Measurements from ENCODE around the gene DEFB108B.
"Not testable (repeated sequence)": the region's sequence is repeated elsewhere in the genome, so short reads cannot be mapped to it uniquely, and the experiment has no call there.

Gene DEFB108B

DNA sequence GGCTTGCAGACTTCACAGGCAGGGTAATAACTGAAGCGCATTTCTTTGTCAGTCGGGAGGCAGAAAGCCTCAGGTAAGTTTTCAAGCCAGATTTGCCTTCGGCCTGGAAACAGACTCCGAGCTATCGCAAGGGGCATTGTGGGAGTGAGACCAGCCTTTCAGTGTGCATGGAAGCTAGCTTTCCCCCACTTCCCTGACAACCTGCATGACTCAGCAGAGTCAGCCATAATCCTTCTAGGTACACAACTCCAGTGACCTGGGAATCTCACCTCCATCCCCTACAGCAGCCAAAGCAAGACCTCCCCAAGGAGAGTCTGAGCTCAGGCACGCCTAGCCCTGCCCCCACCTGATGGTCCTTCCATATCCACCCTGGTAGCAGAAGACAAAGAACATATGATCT lies 9.7 kb downstream of the DEFB108B start:
- not testable (repeated sequence) for H3K27me3 ChIP-seq (ENCODE audit: control insufficient read depth, insufficient read depth, low read length); H3K9ac ChIP-seq (ENCODE audit: low read length); H3K27ac ChIP-seq (ENCODE audit: low read length); H3K9me3 ChIP-seq (ENCODE audit: control insufficient read depth, low read depth, low read length); H3K4me1 ChIP-seq (ENCODE audit: control insufficient read depth, low read depth, low read length); H3K36me3 ChIP-seq (ENCODE audit: control insufficient read depth, low read depth, low read length); H3K4me3 ChIP-seq (ENCODE audit: low read length)

GRCh38 chr11:71843355-71843754 lies 10.4 kb downstream of the DEFB108B start:
- H3K36me3 ChIP-seq (ENCODE audit: control insufficient read depth, low read depth, low read length); H3K9me3 ChIP-seq (ENCODE audit: control insufficient read depth, low read depth, low read length); H3K27ac ChIP-seq (ENCODE audit: low read length); H3K9ac ChIP-seq (ENCODE audit: low read length); H3K4me3 ChIP-seq (ENCODE audit: low read length); H3K27me3 ChIP-seq (ENCODE audit: control insufficient read depth, insufficient read depth, low read length); H3K4me1 ChIP-seq (ENCODE audit: control insufficient read depth, low read depth, low read length): not testable (repeated sequence)

- no peaks in the 10 kb centered on the region for H3K4me1 ChIP-seq (ENCODE audit: control insufficient read depth, low read depth, low read length)
- no peak overlapping the region for H3K9ac ChIP-seq (ENCODE audit: low read length)
- no peaks in the 10 kb centered on the region for H3K9me3 ChIP-seq (ENCODE audit: control insufficient read depth, low read depth, low read length)
- no peaks in the 10 kb centered on the region for H3K36me3 ChIP-seq (ENCODE audit: control insufficient read depth, low read depth, low read length)
- no peak overlapping the region for H3K27ac ChIP-seq (ENCODE audit: low read length)
- H3K4me3 ChIP-seq (ENCODE audit: low read length) = no peak overlapping the region
- H3K27me3 ChIP-seq (ENCODE audit: control insufficient read depth, insufficient read depth, low read length) = no peaks in the 10 kb centered on the region
Observed at GRCh38 chr11:71843858-71844257, 10.9 kb downstream of the DEFB108B start.

- not testable (repeated sequence) for H3K4me1 ChIP-seq (ENCODE audit: control insufficient read depth, low read depth, low read length); H3K9ac ChIP-seq (ENCODE audit: low read length); H3K27me3 ChIP-seq (ENCODE audit: control insufficient read depth, insufficient read depth, low read length); H3K27ac ChIP-seq (ENCODE audit: low read length); H3K4me3 ChIP-seq (ENCODE audit: low read length); H3K9me3 ChIP-seq (ENCODE audit: control insufficient read depth, low read depth, low read length); H3K36me3 ChIP-seq (ENCODE audit: control insufficient read depth, low read depth, low read length)
Observed at GRCh38 chr11:71853895-71854294, 20.9 kb downstream of the DEFB108B start.

- H3K9me3 ChIP-seq (ENCODE audit: control insufficient read depth, low read depth, low read length); H3K27ac ChIP-seq (ENCODE audit: low read length); H3K27me3 ChIP-seq (ENCODE audit: control insufficient read depth, insufficient read depth, low read length); H3K36me3 ChIP-seq (ENCODE audit: control insufficient read depth, low read depth, low read length); H3K4me3 ChIP-seq (ENCODE audit: low read length); H3K9ac ChIP-seq (ENCODE audit: low read length); H3K4me1 ChIP-seq (ENCODE audit: control insufficient read depth, low read depth, low read length): not testable (repeated sequence)
Observed at GRCh38 chr11:71855880-71856279, 22.9 kb downstream of the DEFB108B start.

DNA sequence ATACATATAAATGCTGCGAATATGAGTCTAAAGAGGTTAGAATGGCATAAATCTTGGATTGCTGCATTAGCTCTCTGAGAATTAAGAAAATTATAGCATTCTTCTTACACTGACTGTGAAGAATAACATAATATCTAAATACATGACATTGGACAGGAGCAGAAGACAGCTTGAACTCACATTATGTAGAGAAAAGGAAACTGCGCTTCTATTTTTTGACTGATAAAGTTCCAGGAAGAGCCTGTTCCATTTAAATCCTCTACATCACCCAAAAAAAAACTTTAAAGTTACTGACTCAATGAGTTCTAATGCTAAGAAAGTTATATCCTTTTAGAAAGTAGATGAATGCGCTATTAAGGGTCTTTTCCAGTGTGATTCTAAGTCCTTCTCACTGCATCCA lies 27.8 kb downstream of the DEFB108B start:
- H3K27ac ChIP-seq (ENCODE audit: low read length); H3K9ac ChIP-seq (ENCODE audit: low read length); H3K4me1 ChIP-seq (ENCODE audit: control insufficient read depth, low read depth, low read length); H3K36me3 ChIP-seq (ENCODE audit: control insufficient read depth, low read depth, low read length); H3K27me3 ChIP-seq (ENCODE audit: control insufficient read depth, insufficient read depth, low read length); H3K4me3 ChIP-seq (ENCODE audit: low read length); H3K9me3 ChIP-seq (ENCODE audit: control insufficient read depth, low read depth, low read length): not testable (repeated sequence)

DNA sequence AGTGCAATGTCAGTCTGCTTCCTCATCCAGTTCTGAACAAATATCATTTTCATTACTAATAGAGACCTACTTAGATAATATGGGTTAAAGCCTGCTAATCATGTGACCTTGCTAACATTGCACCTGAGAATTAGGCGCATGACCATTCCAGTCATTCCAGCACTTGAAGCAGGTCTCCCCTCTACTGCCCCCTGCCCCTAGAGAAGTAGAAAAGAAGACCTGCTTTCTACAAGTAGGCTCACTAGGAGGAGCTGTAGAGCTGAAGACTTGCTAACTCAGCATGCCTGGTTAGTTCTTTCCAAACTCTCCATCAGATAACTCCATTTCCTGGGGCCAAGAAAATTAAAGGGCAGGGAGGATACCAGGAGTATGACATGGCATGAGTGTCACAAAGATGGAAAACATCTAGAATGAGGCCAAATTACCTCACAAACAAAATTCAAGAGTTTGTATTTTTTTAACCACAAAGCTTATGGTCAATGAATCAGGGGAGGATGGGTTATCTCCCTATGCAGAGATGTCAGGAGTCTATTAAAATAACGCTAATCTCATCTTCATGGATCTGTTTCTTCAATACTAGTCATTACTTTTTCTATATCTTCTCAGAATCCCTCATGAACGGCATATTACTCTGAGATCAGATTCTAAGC lies 31.1 kb downstream of the DEFB108B start:
- H3K9me3 ChIP-seq (ENCODE audit: control insufficient read depth, low read depth, low read length); H3K4me3 ChIP-seq (ENCODE audit: low read length); H3K4me1 ChIP-seq (ENCODE audit: control insufficient read depth, low read depth, low read length); H3K36me3 ChIP-seq (ENCODE audit: control insufficient read depth, low read depth, low read length); H3K9ac ChIP-seq (ENCODE audit: low read length); H3K27ac ChIP-seq (ENCODE audit: low read length); H3K27me3 ChIP-seq (ENCODE audit: control insufficient read depth, insufficient read depth, low read length): not testable (repeated sequence)

GRCh38 chr11:71867209-71867608 lies 34.2 kb downstream of the DEFB108B start:
- H3K27ac ChIP-seq (ENCODE audit: low read length); H3K27me3 ChIP-seq (ENCODE audit: control insufficient read depth, insufficient read depth, low read length); H3K9ac ChIP-seq (ENCODE audit: low read length); H3K36me3 ChIP-seq (ENCODE audit: control insufficient read depth, low read depth, low read length); H3K9me3 ChIP-seq (ENCODE audit: control insufficient read depth, low read depth, low read length); H3K4me1 ChIP-seq (ENCODE audit: control insufficient read depth, low read depth, low read length); H3K4me3 ChIP-seq (ENCODE audit: low read length): not testable (repeated sequence)

GRCh38 chr11:71869931-71870330 lies 36.9 kb downstream of the DEFB108B start:
- not testable (repeated sequence) for H3K9ac ChIP-seq (ENCODE audit: low read length); H3K9me3 ChIP-seq (ENCODE audit: control insufficient read depth, low read depth, low read length); H3K4me3 ChIP-seq (ENCODE audit: low read length); H3K27ac ChIP-seq (ENCODE audit: low read length); H3K36me3 ChIP-seq (ENCODE audit: control insufficient read depth, low read depth, low read length); H3K4me1 ChIP-seq (ENCODE audit: control insufficient read depth, low read depth, low read length); H3K27me3 ChIP-seq (ENCODE audit: control insufficient read depth, insufficient read depth, low read length)

DNA sequence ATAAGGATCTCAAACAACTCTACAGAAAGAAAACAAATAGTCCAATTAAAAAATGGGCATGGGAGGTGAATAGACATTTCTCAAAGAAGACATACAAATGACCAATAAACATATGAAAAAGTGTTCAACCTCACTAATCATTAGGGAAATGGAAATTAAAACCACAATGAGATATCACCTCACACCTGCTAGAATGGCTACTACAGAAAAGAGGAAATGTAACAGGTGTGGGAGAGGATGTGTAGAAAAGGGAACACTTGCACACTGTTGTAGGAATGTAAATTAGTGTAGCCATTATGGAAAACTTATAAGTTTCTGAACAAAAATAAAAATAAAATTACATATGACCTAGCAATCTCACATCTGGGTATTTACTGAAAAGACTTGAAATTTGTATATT lies 37.7 kb downstream of the DEFB108B start:
- H3K4me3 ChIP-seq (ENCODE audit: low read length); H3K27ac ChIP-seq (ENCODE audit: low read length): not testable (repeated sequence)

DNA sequence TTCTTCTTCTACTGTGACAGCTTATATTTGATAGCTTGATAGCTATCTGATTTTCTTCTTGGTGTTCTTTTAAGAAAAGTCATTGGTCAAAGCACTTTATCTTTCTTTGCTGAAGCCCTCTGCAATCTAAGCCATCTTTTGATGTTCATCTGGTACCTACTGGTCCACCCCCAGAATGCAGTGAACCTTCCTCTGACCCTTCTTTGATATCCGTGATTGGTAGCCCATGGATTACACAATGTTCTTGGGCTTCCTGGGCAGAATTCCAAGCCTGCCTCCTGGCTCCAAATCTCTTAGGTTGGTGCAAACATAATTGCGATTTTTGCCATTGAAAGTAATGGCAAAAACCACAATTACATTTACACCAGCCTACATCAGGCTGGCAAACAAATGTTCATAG lies 43.3 kb downstream of the DEFB108B start:
- not testable (repeated sequence) for H3K27me3 ChIP-seq (ENCODE audit: control insufficient read depth, insufficient read depth, low read length); H3K9me3 ChIP-seq (ENCODE audit: control insufficient read depth, low read depth, low read length); H3K4me3 ChIP-seq (ENCODE audit: low read length); H3K27ac ChIP-seq (ENCODE audit: low read length); H3K4me1 ChIP-seq (ENCODE audit: control insufficient read depth, low read depth, low read length); H3K9ac ChIP-seq (ENCODE audit: low read length); H3K36me3 ChIP-seq (ENCODE audit: control insufficient read depth, low read depth, low read length)

More for the DNA sequence above, 37.7 kb downstream of the DEFB108B start:
- not testable (repeated sequence) for H3K9me3 ChIP-seq (ENCODE audit: control insufficient read depth, low read depth, low read length); H3K4me1 ChIP-seq (ENCODE audit: control insufficient read depth, low read depth, low read length); H3K27me3 ChIP-seq (ENCODE audit: control insufficient read depth, insufficient read depth, low read length); H3K36me3 ChIP-seq (ENCODE audit: control insufficient read depth, low read depth, low read length); H3K9ac ChIP-seq (ENCODE audit: low read length)

GRCh38 chr11:71878059-71878458 lies 45.1 kb downstream of the DEFB108B start, which contains the start of gene DEFB131B:
Gene DEFB131B (plus strand): TSS chr11:71878453. CDS start chr11:71878453, 0 bp downstream.
- H3K27ac ChIP-seq (ENCODE audit: low read length); H3K9me3 ChIP-seq (ENCODE audit: control insufficient read depth, low read depth, low read length); H3K4me3 ChIP-seq (ENCODE audit: low read length); H3K4me1 ChIP-seq (ENCODE audit: control insufficient read depth, low read depth, low read length); H3K9ac ChIP-seq (ENCODE audit: low read length); H3K36me3 ChIP-seq (ENCODE audit: control insufficient read depth, low read depth, low read length); H3K27me3 ChIP-seq (ENCODE audit: control insufficient read depth, insufficient read depth, low read length): not testable (repeated sequence)

Data from iPS-18a (cell line).